ENCODE results near the gene LTBP1.

LTBP1 gene

GRCh38 chr2:33373986-33374385 is 427.2 kb downstream of the LTBP1 start:
- H3K27ac ChIP-seq, result no peak overlapping the region
- CTCF ChIA-PET, result no interaction called here
- POLR2A ChIA-PET (ENCODE audit: low non-redundant PET), result no interaction called here
- DNase-seq (ENCODE audit: low spot score), result no peak
- no peak for TF ChIP-seq CTCF (conservative IDR thresholded peaks at IDR 0.05; ENCODE audit: low read depth)

DNA sequence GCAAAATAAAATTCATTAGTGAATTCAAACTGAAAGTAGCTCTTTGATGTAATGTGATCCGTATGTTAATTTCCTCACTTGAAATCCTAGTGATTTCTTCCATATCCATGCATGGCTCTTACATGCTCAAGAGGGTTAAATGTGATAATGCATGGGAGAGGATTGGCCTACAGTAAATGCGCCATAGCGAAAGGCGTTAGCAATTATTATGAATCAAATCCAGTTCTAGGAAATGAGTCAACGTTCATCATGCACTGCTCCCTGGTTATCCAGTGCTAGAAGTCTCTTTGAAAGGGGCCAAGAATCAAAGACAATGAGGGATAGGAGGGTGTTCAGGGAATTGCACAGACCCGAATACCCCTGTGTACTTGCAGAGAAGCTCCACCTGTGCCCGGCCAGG is 428.3 kb downstream of the LTBP1 start:
- peak; percentile 12 for DNase-seq (ENCODE audit: low spot score)
- ChIA-PET CTCF (interaction anchor here (0.7 kb wide), 1 partner anchor 596 kb away, joined by 3 read pairs; no protein-coding TSS in a partner anchor), POLR2A (ENCODE audit: low non-redundant PET) (no interaction called here)
- no peak for TF ChIP-seq CTCF (conservative IDR thresholded peaks at IDR 0.05; ENCODE audit: low read depth)
- no peak overlapping the region for H3K27ac ChIP-seq

GRCh38 chr2:33377048-33377447 is 430.3 kb downstream of the LTBP1 start:
- DNase-seq (ENCODE audit: low spot score), result no peak
- no peak overlapping the region for H3K27ac ChIP-seq
- no peak for TF ChIP-seq CTCF (conservative IDR thresholded peaks at IDR 0.05; ENCODE audit: low read depth)
- POLR2A ChIA-PET (ENCODE audit: low non-redundant PET), result no interaction called here
- CTCF ChIA-PET, result no interaction called here

- no peak for DNase-seq (ENCODE audit: low spot score)
- no peak overlapping the region for H3K27ac ChIP-seq
- POLR2A ChIA-PET (ENCODE audit: low non-redundant PET), result no interaction called here
- no peak for TF ChIP-seq CTCF (conservative IDR thresholded peaks at IDR 0.05; ENCODE audit: low read depth)
- CTCF ChIA-PET, result interaction anchor here (0.6 kb wide), 2 partner anchors 9 to 344 kb away, joined by 3 read pairs; no protein-coding TSS in a partner anchor
Measured at GRCh38 chr2:33378556-33379210, 431.9 kb downstream of the LTBP1 start.

DNA sequence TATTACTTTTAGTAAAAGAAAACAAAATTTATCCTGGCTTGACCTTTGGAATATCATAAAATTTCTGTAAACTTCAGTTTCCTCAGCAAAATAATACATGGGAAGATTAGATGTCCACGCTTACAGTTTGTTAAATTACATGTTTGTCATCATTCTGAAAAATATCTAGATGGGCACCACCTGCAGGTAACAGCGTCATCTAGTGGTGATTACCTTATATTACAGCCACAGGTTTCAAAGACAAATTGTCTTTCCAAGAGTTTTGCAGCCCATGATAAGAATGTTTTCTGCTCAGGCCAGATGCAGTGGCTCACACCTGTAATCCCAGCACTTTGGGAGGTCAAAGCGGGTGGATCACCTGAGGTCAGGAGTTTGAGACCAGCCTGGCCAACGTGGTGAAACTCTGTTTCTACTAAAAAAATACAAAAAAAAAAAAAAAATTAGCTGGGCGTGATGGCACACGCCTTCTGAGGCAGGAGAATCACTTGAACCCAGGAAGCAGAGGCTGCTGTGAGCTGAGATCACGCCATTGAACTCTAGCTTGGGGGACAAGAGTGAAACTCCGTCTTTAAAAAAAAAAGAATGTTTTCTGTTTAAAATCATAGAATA is 433.4 kb downstream of the LTBP1 start:
- CTCF ChIA-PET, result interaction anchor here (0.5 to 1.9 kb wide), 21 partner anchors 8 to 1736 kb away, joined by 3 to 9 read pairs (median 3); no protein-coding TSS in a partner anchor
- TF ChIP-seq CTCF (conservative IDR thresholded peaks at IDR 0.05; ENCODE audit: low read depth), result peak; percentile 60
- H3K27ac ChIP-seq, result no peak overlapping the region
- DNase-seq (ENCODE audit: low spot score), result no peak
- POLR2A ChIA-PET (ENCODE audit: low non-redundant PET), result no interaction called here

- CTCF ChIA-PET, result interaction anchor here (0.6 to 1.9 kb wide), 17 partner anchors 8 to 1735 kb away, joined by 3 to 9 read pairs (median 4); no protein-coding TSS in a partner anchor
- no peak for TF ChIP-seq CTCF (conservative IDR thresholded peaks at IDR 0.05; ENCODE audit: low read depth)
- POLR2A ChIA-PET (ENCODE audit: low non-redundant PET), result no interaction called here
- H3K27ac ChIP-seq, result no peak overlapping the region
- DNase-seq (ENCODE audit: low spot score), result no peak
Measured at GRCh38 chr2:33380719-33381118, 434.0 kb downstream of the LTBP1 start.

Measured in RWPE1 (cell line).